B cell (primary cell): Measurements from ENCODE around the gene SLC24A3. TPM values are rescaled to one million over a fixed set of nuclear protein-coding genes. Genes with fewer than 3 reads are reported as not detected.

Experiments
- ATAC-seq: fragments of 200-7000 bp; cut with Tn5 transposase; one replicate; pipeline ENCODE4 v1.10.0; 2021; ENCODE audit warnings: low read depth, mild to moderate bottlenecking, moderate number of reproducible peaks, moderate library complexity
- CTCF ChIA-PET: fragments of 350-600 bp; sonication (Branson Sonifier 250); formaldehyde crosslinking; loops from one replicate; lab custom pipeline; 2021; ENCODE audit warnings: antibody characterized with exemption, inconsistent platforms; lab: Charles Lee
- POLR2A ChIA-PET: fragments of 350-600 bp; sonication (Branson Sonifier 250); formaldehyde crosslinking; loops from one replicate; lab custom pipeline; 2021; ENCODE audit warnings: antibody characterized with exemption; lab: Charles Lee
- DNase-seq: peaks from one replicate; pipeline ENCODE4 v3.0.0; 2013
- H2AFZ ChIP-seq: 2 replicates; pipeline ENCODE4 v1.6.1; 2012; ENCODE audit warnings: mild to moderate bottlenecking, low read depth, low read length; ENCODE audit not compliant: insufficient read depth, poor library complexity, severe bottlenecking
- H3K27ac ChIP-seq, 2 donors: 1 replicate in 1 of 2; 2 replicates in 1 of 2; pipeline ENCODE4 v1.5.1; 2012 to 2013; ENCODE audit warnings: low read length in 2 of 2, mild to moderate bottlenecking in 2 of 2, moderate library complexity in 1 of 2
- H3K27me3 ChIP-seq, 4 experiments: fragments of 200-600 bp in 1 of 4; sonication (generic) in 1 of 4; replicated peaks in 1 of 4; 1 replicate in 2 of 4; 2 replicates in 2 of 4; pipeline versions ENCODE4 v1.6.1 to v1.7.0; 2013 to 2016; ENCODE audit warnings: low read length in 3 of 4, mild to moderate bottlenecking in 2 of 4, mixed read lengths in 1 of 4, moderate library complexity in 1 of 4; ENCODE audit not compliant: insufficient read depth in 4 of 4, control insufficient read depth in 3 of 4; ENCODE audit errors: control extremely low read depth in 1 of 4
- H3K36me3 ChIP-seq, 2 experiments: replicated peaks in 1 of 2; 1 replicate in 1 of 2; 2 replicates in 1 of 2; pipeline versions ENCODE4 v1.6.1 to v1.7.1; 2013; ENCODE audit warnings: low read length in 1 of 2; ENCODE audit not compliant: insufficient read depth in 2 of 2, control insufficient read depth in 1 of 2; ENCODE audit errors: control extremely low read depth in 1 of 2, extremely low read depth in 1 of 2
- H3K4me1 ChIP-seq, 2 donors: fragments of 200-600 bp in 1 of 2; sonication (generic) in 1 of 2; 1 replicate in 1 of 2; 2 replicates in 1 of 2; pipeline versions ENCODE4 v1.5.1 to v1.6.1; 2013 to 2017; ENCODE audit warnings: low read length in 2 of 2; ENCODE audit not compliant: control insufficient read depth in 2 of 2, insufficient read depth in 2 of 2
- H3K4me2 ChIP-seq: replicated peaks from 2 replicates; pipeline ENCODE3; 2012; ENCODE audit warnings: mild to moderate bottlenecking, low read depth, low read length; ENCODE audit not compliant: poor library complexity, severe bottlenecking
- H3K4me3 ChIP-seq, 5 experiments: fragments of 200-600 bp in 1 of 5; sonication (generic) in 1 of 5; 1 replicate in 3 of 5; 2 replicates in 2 of 5; pipeline versions ENCODE4 v1.5.1 to v1.7.0; 2011 to 2016; ENCODE audit warnings: low read length in 4 of 5, mild to moderate bottlenecking in 4 of 5, low read depth in 2 of 5, control low read depth in 1 of 5, moderate library complexity in 1 of 5; ENCODE audit not compliant: insufficient read depth in 1 of 5; ENCODE audit errors: control extremely low read depth in 1 of 5, extremely low read depth in 1 of 5
- H3K79me2 ChIP-seq: fragments of 200-600 bp; sonication (generic); one replicate; pipeline ENCODE4 v1.6.0; 2016; ENCODE audit warnings: low read length; ENCODE audit not compliant: control insufficient read depth, insufficient read depth
- H3K9ac ChIP-seq: fragments of 200-600 bp; sonication (generic); 2 replicates; pipeline ENCODE4 v1.6.1; 2017; ENCODE audit warnings: mild to moderate bottlenecking, low read length, moderate library complexity
- H3K9me3 ChIP-seq, 3 donors: one replicate each; pipeline versions ENCODE4 v1.6.1 to v1.7.1; 2013; ENCODE audit warnings: low read length in 2 of 3; ENCODE audit not compliant: control insufficient read depth in 2 of 3, insufficient read depth in 1 of 3; ENCODE audit errors: control extremely low read depth in 1 of 3
- H4K20me1 ChIP-seq: 2 replicates; pipeline ENCODE4 v1.6.0; 2012; ENCODE audit warnings: mild to moderate bottlenecking, low read length; ENCODE audit not compliant: insufficient read depth, control insufficient read depth, poor library complexity, severe bottlenecking
- H3K27ac Mint-ChIP-seq: one replicate; pipeline ENCODE4 v1.8.0; 2021; ENCODE audit warnings: mixed read lengths
- H3K27me3 Mint-ChIP-seq: one replicate; pipeline ENCODE4 v1.8.0; 2021; ENCODE audit warnings: mixed read lengths
- H3K4me1 Mint-ChIP-seq: one replicate; pipeline ENCODE4 v1.8.0; 2021; ENCODE audit warnings: mixed read lengths
- H3K4me3 Mint-ChIP-seq: one replicate; pipeline ENCODE4 v1.8.0; 2021; ENCODE audit warnings: mixed read lengths
- H3K9me3 Mint-ChIP-seq: one replicate; pipeline ENCODE4 v1.8.0; 2022; ENCODE audit warnings: mixed read lengths; ENCODE audit not compliant: insufficient read depth
- CTCF ChIP-seq: fragments of 200-600 bp; IDR thresholded peaks from one replicate; pipeline ENCODE4 v1.8.0; 2022; ENCODE audit warnings: antibody characterized with exemption, mild to moderate bottlenecking
- EZH2 ChIP-seq: IDR thresholded peaks from 2 replicates; pipeline ENCODE4 v1.6.1; 2012; ENCODE audit warnings: borderline replicate concordance, low read depth, mild to moderate bottlenecking, moderate library complexity, low read length; ENCODE audit not compliant: insufficient read depth, poor library complexity, severe bottlenecking
- WGBS: methylation state at CpG from one replicate; pipeline ENCODE4 v1.1.5; 2013; ENCODE audit warnings: missing lambda C conversion rate; ENCODE audit not compliant: insufficient coverage; 5-methylcytosine and 5-hydroxymethylcytosine counted together
- intact Hi-C: fragments of 100-400 bp; cut with micrococcal nuclease; formaldehyde crosslinking; loops from one replicate; pipeline ENCODE4 v1.10.0; 2022
- polyA plus RNA-seq: library from polyadenylated mRNA; depleted of rRNA; stranded (reverse); fragments of >200 nt; gene quantifications from 2 replicates; pipeline ENCODE4 v1.2.3, GENCODE V29; 2012
- total RNA-seq, 2 donors: library from RNA; stranded (reverse); fragments of 120-200 nt in 1 of 2; gene quantifications; 1 replicate in 1 of 2; 2 replicates in 1 of 2; pipeline versions ENCODE4 v1.2.3 to v1.2.4, GENCODE V29; 2013 to 2022

SLC24A3 gene
- total and polyA plus RNA-seq, 2 donors (not counting 1 experiment from before 2014, with no cell fraction given): not detected

GRCh38 chr20:19460386-19460785 is 247.9 kb downstream of the SLC24A3 start:
- Histone ChIP-seq H3K27me3 (no peaks in the 10 kb centered on the region), H3K9ac (no peak overlapping the region), H3K9me3 (no peaks in the 10 kb centered on the region), H3K4me2 (no peak overlapping the region), H3K79me2 (no peaks in the 10 kb centered on the region), H4K20me1 (no peaks in the 10 kb centered on the region), H3K4me3 (no peak overlapping the region), H3K36me3 (no peaks in the 10 kb centered on the region), H3K4me1 (no peaks in the 10 kb centered on the region), H2AFZ (no peak overlapping the region), H3K27ac (no peak overlapping the region)
- Mint-ChIP-seq H3K9me3 (no peaks in the 10 kb centered on the region), H3K27me3 (peaks cover 7% of the 10 kb centered on the region), H3K4me3 (no peak overlapping the region), H3K27ac (no peak overlapping the region), H3K4me1 (no peaks in the 10 kb centered on the region)
- TF ChIP-seq EZH2 (no peak), CTCF (no peak)
- POLR2A ChIA-PET: no interaction called here
- no peak for DNase-seq
- 92% methylated on average over 2 of the region's 6 CpGs for WGBS
- intact Hi-C loops: no loop called here
- no peak for ATAC-seq
- CTCF ChIA-PET: no interaction called here

- Histone ChIP-seq H3K36me3 (no peaks in the 10 kb centered on the region), H3K9me3 (no peaks in the 10 kb centered on the region), H3K4me1 (no peaks in the 10 kb centered on the region), H2AFZ (no peak overlapping the region), H3K27me3 (peaks cover 0 to 2% (median 0%) of the 10 kb centered on the region in 4 experiments), H4K20me1 (no peaks in the 10 kb centered on the region), H3K9ac (no peak overlapping the region), H3K4me2 (no peak overlapping the region), H3K27ac (no peak overlapping the region), H3K4me3 (no peak overlapping the region), H3K79me2 (no peaks in the 10 kb centered on the region)
- ChIA-PET POLR2A (no interaction called here), CTCF (no interaction called here)
- no peak for TF ChIP-seq CTCF
- TF ChIP-seq EZH2: no peak
- H3K4me1 Mint-ChIP-seq: no peaks in the 10 kb centered on the region
- intact Hi-C loops: no loop called here
- peaks cover 9% of the 10 kb centered on the region for H3K27me3 Mint-ChIP-seq
- DNase-seq: no peak
- H3K4me3 Mint-ChIP-seq: no peak overlapping the region
- WGBS: 88% methylated on average over 5 of the region's 6 CpGs
- no peak overlapping the region for H3K27ac Mint-ChIP-seq
- no peak for ATAC-seq
- H3K9me3 Mint-ChIP-seq: no peaks in the 10 kb centered on the region
Observed at GRCh38 chr20:19462491-19462890, 250.0 kb downstream of the SLC24A3 start.
